Stimulated activated CD4-positive, alpha-beta T cell treated with anti-CD3 and anti-CD28 coated beads, Interleukin-12 subunit alpha, Interleukin-12 subunit beta, amount 100 ng/mL, for 24 hours (primary cell): ENCODE results near the gene ACTL6A.
A peak's percentile ranks its signal among the peaks of the same experiment; 100 is the strongest.

Experiments used
- DNase-seq, 2 experiments: peaks; one replicate each; pipeline ENCODE4 v3.0.0-alpha.2; 2020; ENCODE audit warnings: low read depth in 2 of 2

The ACTL6A gene

GRCh38 chr3:179590669-179591068, 27.9 kb downstream of the ACTL6A start:
- DNase-seq, result no peak

- DNase-seq, result no peak
These were observed 28.6 kb downstream of the ACTL6A start for GRCh38 chr3:179591313-179591712.

- no peak for DNase-seq
These were observed 36.8 kb downstream of the ACTL6A start for GRCh38 chr3:179599531-179599930.

GRCh38 chr3:179603321-179603720, 40.6 kb downstream of the ACTL6A start:
- no peak for DNase-seq

- no peak for DNase-seq
These were observed 41.1 kb downstream of the ACTL6A start for GRCh38 chr3:179603831-179604230.

GRCh38 chr3:179604321-179605078, 41.8 kb downstream of the ACTL6A start, which contains the start of the genes MRPL47 and NDUFB5:
MRPL47 (minus strand) TSS chr3:179604638; CDS start chr3:179604624, 14 bp downstream.
NDUFB5 (plus strand) TSS chr3:179604794; CDS start chr3:179604816, 22 bp downstream.
- peak; percentile 85 to 87 for DNase-seq

- no peak for DNase-seq
These were observed 43.9 kb downstream of the ACTL6A start for GRCh38 chr3:179606534-179607085.

GRCh38 chr3:179608931-179609720, 46.4 kb downstream of the ACTL6A start:
- DNase-seq, result no peak

GRCh38 chr3:179610066-179610465, 47.3 kb downstream of the ACTL6A start:
- DNase-seq, result no peak

GRCh38 chr3:179613807-179614206, 51.1 kb downstream of the ACTL6A start:
- DNase-seq, result no peak

- DNase-seq, result no peak
These were observed 52.9 kb downstream of the ACTL6A start for GRCh38 chr3:179615458-179616173.

GRCh38 chr3:179622023-179622422, 59.3 kb downstream of the ACTL6A start:
- no peak for DNase-seq

- DNase-seq, result no peak
These were observed 61.7 kb downstream of the ACTL6A start for GRCh38 chr3:179624451-179624850.

GRCh38 chr3:179630753-179631451, 68.2 kb downstream of the ACTL6A start:
- no peak for DNase-seq
